Measurements from ENCODE around the gene JMJD4. TPM values are rescaled to one million over a fixed set of nuclear protein-coding genes. Genes with fewer than 3 reads are reported as not detected.

The JMJD4 gene
- total RNA-seq, 4 donors from 2014 or later = 22.7 to 33.9 (median 25.1) TPM

GRCh38 chr1:227732586-227733308 lies 2.4 kb downstream of the JMJD4 start:
- no peak for TF ChIP-seq CTCF (IDR thresholded peaks at IDR 0.05)
- DNase-seq (ENCODE audit: low spot score) (no peak), ATAC-seq (ENCODE audit: low FRiP score) (no peak)

GRCh38 chr1:227731696-227732585 lies 3.2 kb downstream of the JMJD4 start:
- ATAC-seq (ENCODE audit: low FRiP score) (no peak), DNase-seq (ENCODE audit: low spot score) (no peak)
- TF ChIP-seq CTCF (IDR thresholded peaks at IDR 0.05) = no peak

- TF ChIP-seq CTCF (IDR thresholded peaks at IDR 0.05) = no peak
Observed at GRCh38 chr1:227731241-227731677, 3.8 kb downstream of the JMJD4 start.

GRCh38 chr1:227730630-227731151 lies 4.4 kb downstream of the JMJD4 start:
- DNase-seq (ENCODE audit: low spot score) = no peak
- no peak for TF ChIP-seq CTCF (IDR thresholded peaks at IDR 0.05)
- ATAC-seq (ENCODE audit: low FRiP score) = no peak

More at GRCh38 chr1:227731241-227731677, 3.8 kb downstream of the JMJD4 start:
- no peak for DNase-seq (ENCODE audit: low spot score)
- no peak for ATAC-seq (ENCODE audit: low FRiP score)

DNA sequence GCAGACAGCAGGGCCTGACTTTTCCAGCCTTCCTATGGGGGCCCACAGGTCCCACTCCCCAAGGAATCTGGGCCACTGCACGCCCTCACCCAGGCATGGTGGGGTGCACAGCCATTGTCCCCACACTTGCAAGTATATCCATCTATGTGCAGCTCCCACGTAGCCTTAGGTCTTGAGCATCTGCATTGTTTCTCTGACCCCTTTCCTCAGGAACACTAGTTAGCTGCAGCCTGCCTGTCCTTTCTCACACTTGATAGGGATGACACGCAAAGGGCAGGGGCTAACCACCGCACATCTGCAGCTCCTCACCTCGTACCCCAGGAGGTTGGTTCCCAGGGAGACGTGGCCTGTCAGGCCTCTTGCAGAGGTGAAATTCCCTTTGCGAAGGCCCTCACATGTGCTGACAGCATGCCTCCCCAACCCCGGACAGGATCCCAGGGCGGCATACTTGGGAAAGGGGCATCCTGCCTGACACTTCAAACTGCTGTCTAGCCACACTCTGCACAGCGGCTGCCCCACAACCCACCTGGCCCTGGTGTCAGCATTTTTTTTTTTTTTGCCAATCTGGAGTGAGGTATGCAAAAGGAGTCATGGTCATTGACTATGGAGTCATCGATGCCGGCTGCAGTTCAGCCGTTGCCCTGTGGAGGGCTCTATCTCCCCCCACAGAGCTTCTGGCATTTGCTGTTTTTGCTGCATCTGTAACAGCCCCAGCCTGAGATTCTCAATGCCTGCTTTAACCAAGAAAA lies 5.0 kb downstream of the JMJD4 start:
- ATAC-seq (ENCODE audit: low FRiP score) = peak; percentile 36
- TF ChIP-seq CTCF (IDR thresholded peaks at IDR 0.05) = peak in 2 of 3 donors; percentile 31 to 38
- DNase-seq (ENCODE audit: low spot score) = peak; percentile 44

DNA sequence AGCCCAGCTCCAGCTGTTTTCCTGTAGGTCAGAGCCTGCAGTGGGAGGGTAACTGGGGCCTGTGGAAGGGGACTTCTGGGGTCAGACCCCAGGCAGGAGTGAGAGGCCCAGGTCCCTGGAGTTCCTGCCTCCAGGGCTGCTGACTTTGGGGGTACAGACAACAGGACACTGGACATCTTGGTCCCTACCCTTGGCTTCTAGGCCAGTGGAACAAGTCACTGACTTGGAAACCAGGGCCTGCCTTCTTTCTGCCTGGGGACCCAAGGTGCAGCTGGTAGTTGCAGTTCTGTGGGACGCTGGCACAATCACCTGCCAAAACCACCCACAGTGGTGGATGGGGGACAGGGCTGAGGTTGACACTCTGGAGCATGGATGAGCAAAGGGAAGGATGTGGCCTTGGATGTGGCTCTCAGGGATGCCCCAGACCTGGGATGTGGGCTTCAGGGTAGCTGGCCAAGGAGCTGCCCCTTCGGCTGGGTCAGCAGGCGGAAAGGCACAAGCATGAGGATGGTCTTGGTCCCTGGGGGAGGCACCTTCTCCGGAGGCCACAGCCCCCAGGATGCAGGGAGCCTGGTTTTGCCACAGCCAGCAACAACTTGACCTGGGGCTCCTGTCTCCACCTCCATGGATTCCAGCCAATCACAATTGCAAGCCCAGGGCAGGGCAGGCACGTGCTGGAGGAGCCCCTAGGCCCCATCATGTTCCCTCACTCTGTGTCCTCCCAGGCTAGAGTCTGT lies 5.8 kb downstream of the JMJD4 start:
- ATAC-seq (ENCODE audit: low FRiP score) (no peak), DNase-seq (ENCODE audit: low spot score) (no peak)
- TF ChIP-seq CTCF (IDR thresholded peaks at IDR 0.05) = no peak

Data from omental fat pad (tissue), 4 donors.